Activated effector memory CD4-positive, alpha-beta T cell treated with anti-CD3 and anti-CD28 coated beads, Interleukin-2, amount 50 U/mL, for 16 hours (primary cell): ENCODE data around the gene SOX11.

Experiments used
- DNase-seq: peaks from one replicate; pipeline ENCODE4 v3.0.0-alpha.2; 2020

Gene SOX11

GRCh38 chr2:5725072-5725471 is 32.9 kb downstream of the SOX11 start:
- no peak for DNase-seq

- DNase-seq: no peak
Observed at GRCh38 chr2:5725794-5726463, 33.7 kb downstream of the SOX11 start.

- DNase-seq: no peak
Observed at GRCh38 chr2:5727235-5727634, 35.1 kb downstream of the SOX11 start.

- DNase-seq: no peak
Observed at GRCh38 chr2:5729416-5729815, 37.2 kb downstream of the SOX11 start.

- DNase-seq: no peak
Observed at GRCh38 chr2:5730386-5730785, 38.2 kb downstream of the SOX11 start.

- no peak for DNase-seq
Observed at GRCh38 chr2:5734859-5735520, 42.8 kb downstream of the SOX11 start.

- no peak for DNase-seq
Observed at GRCh38 chr2:5735521-5735861, 43.3 kb downstream of the SOX11 start.

- no peak for DNase-seq
Observed at GRCh38 chr2:5736050-5736449, 43.9 kb downstream of the SOX11 start.

- no peak for DNase-seq
Observed at GRCh38 chr2:5736886-5737285, 44.7 kb downstream of the SOX11 start.

- DNase-seq: no peak
Observed at GRCh38 chr2:5740053-5740452, 47.9 kb downstream of the SOX11 start.

GRCh38 chr2:5740817-5741216 is 48.6 kb downstream of the SOX11 start:
- no peak for DNase-seq

- DNase-seq: no peak
Observed at GRCh38 chr2:5741242-5741641, 49.1 kb downstream of the SOX11 start.

- no peak for DNase-seq
Observed at GRCh38 chr2:5742126-5742525, 49.9 kb downstream of the SOX11 start.

GRCh38 chr2:5748391-5748790 is 56.2 kb downstream of the SOX11 start:
- no peak for DNase-seq

GRCh38 chr2:5748946-5749345 is 56.8 kb downstream of the SOX11 start:
- no peak for DNase-seq

- no peak for DNase-seq
Observed at GRCh38 chr2:5749347-5749746, 57.2 kb downstream of the SOX11 start.
